ENCODE data around the gene ACTN4.

ACTN4 gene

GRCh38 chr19:38706792-38707511, 59.5 kb downstream of the ACTN4 start:
- DNase-seq (ENCODE audit: insufficient read length, low spot score) = no peak

DNA sequence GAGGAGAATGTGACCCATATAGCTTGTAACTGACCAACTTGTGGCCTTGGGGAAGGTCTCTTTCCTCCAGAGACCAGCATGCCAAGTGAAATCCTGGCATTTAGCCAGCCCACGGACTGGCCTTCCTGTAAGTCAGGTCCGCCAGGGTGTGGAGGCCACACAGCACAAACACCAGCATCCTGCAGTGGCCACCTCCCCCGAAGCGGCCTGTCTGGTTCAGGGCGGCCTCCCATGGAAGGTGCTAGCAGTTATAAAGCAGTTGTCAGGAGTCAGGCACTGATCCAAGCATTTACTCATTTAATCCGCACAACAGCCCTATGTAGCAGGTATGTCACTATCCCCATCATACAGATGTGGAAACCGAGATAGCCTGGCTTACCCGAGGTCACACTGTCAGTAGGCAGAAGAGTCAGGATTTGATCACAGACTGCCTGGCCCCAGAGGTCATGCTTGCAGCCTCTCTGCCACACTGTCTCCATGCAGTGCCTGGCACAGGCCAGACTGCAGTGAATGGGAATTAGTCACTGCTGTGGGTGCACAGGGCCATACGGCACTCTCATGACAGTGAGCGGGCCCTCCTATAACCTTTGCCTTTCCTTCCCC, 60.2 kb downstream of the ACTN4 start:
- no peak for FAIRE-seq
- no peak for DNase-seq (ENCODE audit: insufficient read length, low spot score)
- no peak for TF ChIP-seq POLR2A (IDR thresholded peaks at IDR 0.05; ENCODE audit: low read depth, low read length)

More at GRCh38 chr19:38706792-38707511, 59.5 kb downstream of the ACTN4 start:
- TF ChIP-seq POLR2A (IDR thresholded peaks at IDR 0.05; ENCODE audit: low read depth, low read length) = no peak
- no peak for FAIRE-seq

- no peak for DNase-seq (ENCODE audit: insufficient read length, low spot score)
- no peak for FAIRE-seq
- no peak for TF ChIP-seq POLR2A (IDR thresholded peaks at IDR 0.05; ENCODE audit: low read depth, low read length)
Measured at GRCh38 chr19:38708413-38709024, 61.1 kb downstream of the ACTN4 start.

GRCh38 chr19:38709119-38709518, 61.7 kb downstream of the ACTN4 start:
- FAIRE-seq = no peak

DNA sequence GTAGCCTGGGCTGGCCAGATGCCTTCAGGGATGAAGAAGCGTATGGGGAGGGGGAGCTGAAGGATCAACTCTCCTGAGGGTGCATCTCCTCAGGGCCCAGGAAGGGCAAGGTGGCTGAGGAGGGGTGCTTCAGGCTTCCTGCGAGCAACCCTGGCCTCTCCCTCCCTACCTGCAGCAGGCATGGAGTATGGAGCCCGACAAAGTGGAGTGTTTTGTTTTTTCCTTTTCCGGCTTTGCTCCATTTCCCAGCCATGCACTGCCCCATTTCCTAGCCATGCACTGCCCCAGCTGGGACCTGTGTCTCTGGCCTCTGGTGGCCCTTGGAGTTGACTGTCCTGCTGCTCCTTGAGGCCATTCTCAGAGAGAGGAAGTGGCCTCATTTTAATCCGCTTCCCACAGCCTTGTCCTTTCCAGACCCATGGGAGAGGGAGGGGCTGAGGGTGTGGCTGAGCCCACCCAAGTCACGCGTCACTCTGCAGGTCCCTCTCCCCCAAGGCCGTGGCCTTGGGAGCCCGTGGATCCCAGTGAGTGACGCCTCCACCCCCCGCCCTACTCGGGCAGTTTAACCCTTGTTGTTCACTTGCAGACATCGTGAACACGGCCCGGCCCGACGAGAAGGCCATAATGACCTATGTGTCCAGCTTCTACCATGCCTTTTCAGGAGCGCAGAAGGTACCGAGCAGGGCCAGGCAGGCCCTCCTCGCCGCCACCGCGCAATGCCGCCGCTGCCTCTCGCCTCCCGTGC, 62.4 kb downstream of the ACTN4 start:
- no peak for TF ChIP-seq POLR2A (IDR thresholded peaks at IDR 0.05; ENCODE audit: low read depth, low read length)
- FAIRE-seq = no peak

More at GRCh38 chr19:38709119-38709518, 61.7 kb downstream of the ACTN4 start:
- TF ChIP-seq POLR2A (IDR thresholded peaks at IDR 0.05; ENCODE audit: low read depth, low read length) = no peak
- DNase-seq (ENCODE audit: insufficient read length, low spot score) = no peak

GRCh38 chr19:38710416-38710702, 62.9 kb downstream of the ACTN4 start:
- no peak for TF ChIP-seq POLR2A (IDR thresholded peaks at IDR 0.05; ENCODE audit: low read depth, low read length)
- FAIRE-seq (no peak), DNase-seq (ENCODE audit: insufficient read length, low spot score) (no peak)

More for the DNA sequence above, 62.4 kb downstream of the ACTN4 start:
- DNase-seq (ENCODE audit: insufficient read length, low spot score) = no peak

GRCh38 chr19:38710928-38711725, 63.7 kb downstream of the ACTN4 start:
- DNase-seq (ENCODE audit: insufficient read length, low spot score) (no peak), FAIRE-seq (no peak)
- no peak for TF ChIP-seq POLR2A (IDR thresholded peaks at IDR 0.05; ENCODE audit: low read depth, low read length)

GRCh38 chr19:38711726-38712153, 64.3 kb downstream of the ACTN4 start:
- FAIRE-seq (no peak), DNase-seq (ENCODE audit: insufficient read length, low spot score) (peak; percentile 96)
- no peak for TF ChIP-seq POLR2A (IDR thresholded peaks at IDR 0.05; ENCODE audit: low read depth, low read length)

- TF ChIP-seq POLR2A (IDR thresholded peaks at IDR 0.05; ENCODE audit: low read depth, low read length) = no peak
- FAIRE-seq (no peak), DNase-seq (ENCODE audit: insufficient read length, low spot score) (no peak)
Measured at GRCh38 chr19:38712161-38712748, 64.8 kb downstream of the ACTN4 start.

- TF ChIP-seq POLR2A (IDR thresholded peaks at IDR 0.05; ENCODE audit: low read depth, low read length) = no peak
- DNase-seq (ENCODE audit: insufficient read length, low spot score) = no peak
- FAIRE-seq = no peak
Measured at GRCh38 chr19:38713227-38713649, 65.8 kb downstream of the ACTN4 start.

- DNase-seq (ENCODE audit: insufficient read length, low spot score) (no peak), FAIRE-seq (no peak)
- no peak for TF ChIP-seq POLR2A (IDR thresholded peaks at IDR 0.05; ENCODE audit: low read depth, low read length)
Measured at GRCh38 chr19:38713865-38714264, 66.4 kb downstream of the ACTN4 start.

DNA sequence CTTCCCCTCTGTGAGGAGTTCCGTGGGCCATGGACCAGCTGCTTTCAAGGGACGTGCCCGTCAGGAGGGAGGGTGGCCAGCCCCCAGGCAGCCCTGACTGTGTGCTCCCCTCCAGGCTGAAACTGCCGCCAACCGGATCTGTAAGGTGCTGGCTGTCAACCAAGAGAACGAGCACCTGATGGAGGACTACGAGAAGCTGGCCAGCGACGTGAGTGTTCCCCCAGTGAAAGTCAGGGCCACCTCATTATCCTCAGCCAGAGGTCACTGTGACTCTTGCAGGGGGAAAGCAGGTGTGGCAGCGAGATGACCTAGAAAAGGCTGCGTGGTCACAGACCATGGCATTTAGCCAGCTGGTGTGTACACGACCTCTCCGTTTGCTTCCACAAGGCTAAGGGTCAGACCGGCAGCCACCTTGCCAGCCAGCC, 66.9 kb downstream of the ACTN4 start:
- DNase-seq (ENCODE audit: insufficient read length, low spot score) (no peak), FAIRE-seq (no peak)
- no peak for TF ChIP-seq POLR2A (IDR thresholded peaks at IDR 0.05; ENCODE audit: low read depth, low read length)

GRCh38 chr19:38715555-38715954, 68.1 kb downstream of the ACTN4 start:
- no peak for DNase-seq (ENCODE audit: insufficient read length, low spot score)
- FAIRE-seq = no peak
- TF ChIP-seq POLR2A (IDR thresholded peaks at IDR 0.05; ENCODE audit: low read depth, low read length) = no peak
